ENCODE data around the gene COPS2. TPM values are rescaled to one million over a fixed set of nuclear protein-coding genes. Genes with fewer than 3 reads are reported as not detected.
"Not testable (repeated sequence)": the region's sequence is repeated elsewhere in the genome, so short reads cannot be mapped to it uniquely, and the experiment has no call there.

COPS2 gene
- total RNA-seq, 1 donor from 2014 or later: 88.5 TPM

DNA sequence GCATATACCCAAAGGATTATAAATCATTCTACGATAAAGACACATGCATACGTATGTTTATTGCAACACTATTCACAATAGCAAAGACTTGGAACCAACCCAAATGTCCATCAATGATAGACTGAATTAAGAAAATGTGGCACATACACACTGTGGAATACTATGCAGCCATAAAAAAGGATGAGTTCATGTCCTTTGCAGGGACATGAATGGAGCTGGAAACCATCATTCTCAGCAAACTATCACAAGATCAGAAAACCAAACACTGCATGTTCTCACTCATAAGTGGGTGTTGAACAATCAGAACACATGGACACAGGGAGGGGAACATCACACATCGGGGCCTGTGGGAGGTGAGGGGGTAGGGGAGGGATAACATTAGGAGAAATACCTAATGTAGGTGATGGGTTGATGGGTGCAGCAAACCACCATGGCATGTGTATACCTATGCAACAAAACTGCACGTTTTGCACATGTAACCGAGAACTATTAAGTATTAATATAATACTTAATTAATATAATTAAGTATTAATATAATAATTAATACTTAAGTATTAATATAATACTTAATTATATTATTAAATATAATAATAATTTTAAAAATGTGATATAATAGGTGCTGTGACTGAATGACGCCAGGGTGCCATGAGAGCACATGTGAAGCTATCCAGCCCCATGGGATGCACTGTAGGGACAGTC lies 80.7 kb downstream of the COPS2 start:
- DNase-seq (ENCODE audit: low spot score); ATAC-seq; intact Hi-C loops (cut with DNase I): not testable (repeated sequence)

Small RNA genes lying within 50 kb of the gene (microRNA-seq; reads per million reads assigned to microRNA genes)
- not detected for gene MIR4716

Other genes with a start within 250 kb of the COPS2 start
- 74.2 TPM for gene SHC4, start 191.7 kb downstream of the COPS2 start, total RNA-seq
- 599 TPM for gene SECISBP2L, start 109.2 kb downstream of the COPS2 start, total RNA-seq
- 50.2 TPM for gene GALK2, start 14.6 kb upstream of the COPS2 start, total RNA-seq

All from sciatic nerve (tissue), 2 donors.